HL-60 (cell line): ENCODE data around the gene PAMR1.

Experiments used
- POLR2AphosphoS5 ChIP-seq: IDR thresholded peaks from 2 replicates; pipeline ENCODE4 v1.6.1; 2012; ENCODE audit warnings: low read depth
- SPI1 ChIP-seq: IDR thresholded peaks from 2 replicates; pipeline ENCODE4 v1.6.1; 2012; ENCODE audit warnings: low read depth, mild to moderate bottlenecking, borderline replicate concordance
- TF ChIP-seq, protein P1 (sequence below): IDR thresholded peaks from one replicate; pipeline ENCODE4 v1.5.1; 2011; ENCODE audit warnings: low read length, control low read depth, inconsistent platforms; ENCODE audit not compliant: insufficient read depth
- TF ChIP-seq, protein P2 (sequence below): IDR thresholded peaks from 2 replicates; pipeline ENCODE4 v1.6.1; 2012; ENCODE audit warnings: low read depth; ENCODE audit not compliant: insufficient replicate concordance

DNA sequence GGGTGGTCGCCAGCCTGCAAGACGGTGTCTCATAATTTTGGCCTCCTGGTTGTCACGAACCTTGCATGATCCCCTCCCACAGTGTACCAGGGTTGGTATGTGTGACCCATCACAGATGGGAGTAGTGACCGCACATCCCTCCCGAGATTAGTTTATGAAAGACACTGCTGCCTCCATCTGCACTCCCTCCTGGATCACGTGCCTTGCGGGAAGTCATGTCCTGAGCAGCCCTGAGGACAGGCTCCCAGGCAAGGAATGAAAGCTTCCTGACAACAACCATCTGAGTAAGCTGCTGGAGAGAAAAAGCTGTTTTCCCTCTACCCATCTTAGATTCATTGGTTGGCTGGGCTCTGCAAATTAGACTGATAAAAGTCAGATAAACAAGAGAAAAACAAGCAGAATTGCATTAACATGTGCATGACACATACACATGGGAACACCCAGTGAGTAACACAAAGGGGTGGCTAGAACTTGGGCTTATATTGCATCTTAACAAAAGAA is 14.4 kb upstream of the PAMR1 start:
- TF ChIP-seq, protein P1, sequence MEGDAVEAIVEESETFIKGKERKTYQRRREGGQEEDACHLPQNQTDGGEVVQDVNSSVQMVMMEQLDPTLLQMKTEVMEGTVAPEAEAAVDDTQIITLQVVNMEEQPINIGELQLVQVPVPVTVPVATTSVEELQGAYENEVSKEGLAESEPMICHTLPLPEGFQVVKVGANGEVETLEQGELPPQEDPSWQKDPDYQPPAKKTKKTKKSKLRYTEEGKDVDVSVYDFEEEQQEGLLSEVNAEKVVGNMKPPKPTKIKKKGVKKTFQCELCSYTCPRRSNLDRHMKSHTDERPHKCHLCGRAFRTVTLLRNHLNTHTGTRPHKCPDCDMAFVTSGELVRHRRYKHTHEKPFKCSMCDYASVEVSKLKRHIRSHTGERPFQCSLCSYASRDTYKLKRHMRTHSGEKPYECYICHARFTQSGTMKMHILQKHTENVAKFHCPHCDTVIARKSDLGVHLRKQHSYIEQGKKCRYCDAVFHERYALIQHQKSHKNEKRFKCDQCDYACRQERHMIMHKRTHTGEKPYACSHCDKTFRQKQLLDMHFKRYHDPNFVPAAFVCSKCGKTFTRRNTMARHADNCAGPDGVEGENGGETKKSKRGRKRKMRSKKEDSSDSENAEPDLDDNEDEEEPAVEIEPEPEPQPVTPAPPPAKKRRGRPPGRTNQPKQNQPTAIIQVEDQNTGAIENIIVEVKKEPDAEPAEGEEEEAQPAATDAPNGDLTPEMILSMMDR = no peak
- TF ChIP-seq POLR2AphosphoS5 (no peak), SPI1 (no peak)
- TF ChIP-seq, protein P2, sequence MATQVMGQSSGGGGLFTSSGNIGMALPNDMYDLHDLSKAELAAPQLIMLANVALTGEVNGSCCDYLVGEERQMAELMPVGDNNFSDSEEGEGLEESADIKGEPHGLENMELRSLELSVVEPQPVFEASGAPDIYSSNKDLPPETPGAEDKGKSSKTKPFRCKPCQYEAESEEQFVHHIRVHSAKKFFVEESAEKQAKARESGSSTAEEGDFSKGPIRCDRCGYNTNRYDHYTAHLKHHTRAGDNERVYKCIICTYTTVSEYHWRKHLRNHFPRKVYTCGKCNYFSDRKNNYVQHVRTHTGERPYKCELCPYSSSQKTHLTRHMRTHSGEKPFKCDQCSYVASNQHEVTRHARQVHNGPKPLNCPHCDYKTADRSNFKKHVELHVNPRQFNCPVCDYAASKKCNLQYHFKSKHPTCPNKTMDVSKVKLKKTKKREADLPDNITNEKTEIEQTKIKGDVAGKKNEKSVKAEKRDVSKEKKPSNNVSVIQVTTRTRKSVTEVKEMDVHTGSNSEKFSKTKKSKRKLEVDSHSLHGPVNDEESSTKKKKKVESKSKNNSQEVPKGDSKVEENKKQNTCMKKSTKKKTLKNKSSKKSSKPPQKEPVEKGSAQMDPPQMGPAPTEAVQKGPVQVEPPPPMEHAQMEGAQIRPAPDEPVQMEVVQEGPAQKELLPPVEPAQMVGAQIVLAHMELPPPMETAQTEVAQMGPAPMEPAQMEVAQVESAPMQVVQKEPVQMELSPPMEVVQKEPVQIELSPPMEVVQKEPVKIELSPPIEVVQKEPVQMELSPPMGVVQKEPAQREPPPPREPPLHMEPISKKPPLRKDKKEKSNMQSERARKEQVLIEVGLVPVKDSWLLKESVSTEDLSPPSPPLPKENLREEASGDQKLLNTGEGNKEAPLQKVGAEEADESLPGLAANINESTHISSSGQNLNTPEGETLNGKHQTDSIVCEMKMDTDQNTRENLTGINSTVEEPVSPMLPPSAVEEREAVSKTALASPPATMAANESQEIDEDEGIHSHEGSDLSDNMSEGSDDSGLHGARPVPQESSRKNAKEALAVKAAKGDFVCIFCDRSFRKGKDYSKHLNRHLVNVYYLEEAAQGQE = no peak
